Fibroblast of the aortic adventitia (primary cell): ENCODE data around the gene TESK1. TPM values are rescaled to one million over a fixed set of nuclear protein-coding genes. Genes with fewer than 3 reads are reported as not detected.

Experiments used
- DNase-seq: peaks from one replicate; pipeline ENCODE4 v3.0.0-alpha.2; 2010; ENCODE audit warnings: low read depth
- H3K4me3 ChIP-seq: 2 replicates; pipeline ENCODE4 v1.5.1; 2011; ENCODE audit warnings: low read depth, mild to moderate bottlenecking, control low read depth, low read length, moderate library complexity
- total RNA-seq: library from RNA; depleted of rRNA; stranded (reverse); fragments of >200 nt; gene quantifications from 2 replicates; pipeline ENCODE4 v1.2.3, GENCODE V29; 2012; ENCODE audit warnings: low replicate concordance
- TF ChIP-seq, protein P1 (sequence below): IDR thresholded peaks from 2 replicates; pipeline ENCODE4 v1.5.1; 2011; ENCODE audit warnings: mild to moderate bottlenecking, low read length, control low read depth, inconsistent platforms; ENCODE audit not compliant: insufficient read depth

Gene TESK1
- total RNA-seq, 1 donor, result 13.3 TPM

- no peak overlapping the region for H3K4me3 ChIP-seq
- DNase-seq, result no peak
- TF ChIP-seq, protein P1, sequence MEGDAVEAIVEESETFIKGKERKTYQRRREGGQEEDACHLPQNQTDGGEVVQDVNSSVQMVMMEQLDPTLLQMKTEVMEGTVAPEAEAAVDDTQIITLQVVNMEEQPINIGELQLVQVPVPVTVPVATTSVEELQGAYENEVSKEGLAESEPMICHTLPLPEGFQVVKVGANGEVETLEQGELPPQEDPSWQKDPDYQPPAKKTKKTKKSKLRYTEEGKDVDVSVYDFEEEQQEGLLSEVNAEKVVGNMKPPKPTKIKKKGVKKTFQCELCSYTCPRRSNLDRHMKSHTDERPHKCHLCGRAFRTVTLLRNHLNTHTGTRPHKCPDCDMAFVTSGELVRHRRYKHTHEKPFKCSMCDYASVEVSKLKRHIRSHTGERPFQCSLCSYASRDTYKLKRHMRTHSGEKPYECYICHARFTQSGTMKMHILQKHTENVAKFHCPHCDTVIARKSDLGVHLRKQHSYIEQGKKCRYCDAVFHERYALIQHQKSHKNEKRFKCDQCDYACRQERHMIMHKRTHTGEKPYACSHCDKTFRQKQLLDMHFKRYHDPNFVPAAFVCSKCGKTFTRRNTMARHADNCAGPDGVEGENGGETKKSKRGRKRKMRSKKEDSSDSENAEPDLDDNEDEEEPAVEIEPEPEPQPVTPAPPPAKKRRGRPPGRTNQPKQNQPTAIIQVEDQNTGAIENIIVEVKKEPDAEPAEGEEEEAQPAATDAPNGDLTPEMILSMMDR, result no peak
Measured at GRCh38 chr9:35560625-35561337, 44.3 kb upstream of the TESK1 start.

- TF ChIP-seq, protein P1, result no peak
- no peak for DNase-seq
Measured at GRCh38 chr9:35561468-35562261, 43.4 kb upstream of the TESK1 start.

GRCh38 chr9:35562895-35563780, 41.9 kb upstream of the TESK1 start:
- TF ChIP-seq, protein P1, result no peak
- DNase-seq, result no peak
- H3K4me3 ChIP-seq, result no peak overlapping the region

More at GRCh38 chr9:35561468-35562261, 43.4 kb upstream of the TESK1 start:
- no peak overlapping the region for H3K4me3 ChIP-seq

GRCh38 chr9:35563791-35564197, 41.3 kb upstream of the TESK1 start:
- no peak for DNase-seq
- TF ChIP-seq, protein P1, result no peak
- no peak overlapping the region for H3K4me3 ChIP-seq

DNA sequence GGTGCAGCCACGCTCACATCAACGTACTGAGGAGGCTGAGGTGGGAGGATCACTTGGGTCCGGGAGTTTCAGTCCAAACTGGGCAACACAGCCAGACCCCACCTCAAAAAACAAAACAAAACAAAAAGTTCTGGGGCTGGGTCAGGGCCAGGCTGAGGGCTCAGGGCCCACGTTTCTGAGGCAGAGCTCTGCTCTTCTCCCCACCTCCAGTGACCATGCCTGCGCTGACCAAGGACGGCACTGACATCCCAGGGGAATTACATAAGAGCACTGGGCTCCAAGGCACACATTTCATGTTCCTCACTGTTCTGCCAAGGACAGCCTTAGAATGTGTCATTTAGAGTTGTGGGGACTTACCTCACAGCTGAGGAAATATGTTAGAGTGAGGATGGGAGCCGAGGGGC, 40.4 kb upstream of the TESK1 start:
- TF ChIP-seq, protein P1, result no peak
- no peak for DNase-seq
- no peak overlapping the region for H3K4me3 ChIP-seq

- DNase-seq, result peak; percentile 31
- no peak overlapping the region for H3K4me3 ChIP-seq
- TF ChIP-seq, protein P1, result peak; percentile 13
Measured at GRCh38 chr9:35566417-35566816, 38.6 kb upstream of the TESK1 start.
